Common myeloid progenitor, CD34-positive (primary cell): ENCODE results near the gene BCORL1.
A peak's percentile ranks its signal among the peaks of the same experiment; 100 is the strongest.

ENCODE experiments used
- CTCF ChIA-PET: fragments of 350-600 bp; sonication (Branson Sonifier 250); formaldehyde crosslinking; loops from one replicate; lab custom pipeline; 2021; ENCODE audit warnings: antibody characterized with exemption; lab: Charles Lee
- POLR2A ChIA-PET: fragments of 350-600 bp; sonication (Branson Sonifier 250); formaldehyde crosslinking; loops from one replicate; lab custom pipeline; 2021; ENCODE audit warnings: antibody characterized with exemption; lab: Charles Lee
- DNase-seq, 3 donors: peaks; one replicate each; pipeline versions ENCODE4 v3.0.0 to v3.0.0-alpha.2; 2013
- H3K27ac ChIP-seq, 2 experiments: 1 replicate in 1 of 2; 2 replicates in 1 of 2; pipeline ENCODE4 v1.7.0; 2013; ENCODE audit warnings: inconsistent platforms in 2 of 2, low read length in 2 of 2, mild to moderate bottlenecking in 2 of 2, low read depth in 1 of 2, moderate library complexity in 1 of 2; ENCODE audit not compliant: severe bottlenecking in 2 of 2, insufficient read depth in 1 of 2, poor library complexity in 1 of 2
- H3K27me3 ChIP-seq, 5 experiments: replicated peaks in 2 of 5; 1 replicate in 3 of 5; 2 replicates in 2 of 5; pipeline versions ENCODE4 v1.6.1 to v1.7.0; 2013; ENCODE audit warnings: low read length in 4 of 5, mild to moderate bottlenecking in 2 of 5, moderate library complexity in 2 of 5, inconsistent platforms in 1 of 5; ENCODE audit not compliant: insufficient read depth in 5 of 5, control insufficient read depth in 4 of 5
- H3K36me3 ChIP-seq, 4 experiments: 1 replicate in 2 of 4; 2 replicates in 2 of 4; pipeline versions ENCODE4 v1.6.1 to v1.7.0; 2013; ENCODE audit warnings: low read length in 3 of 4, control low read depth in 1 of 4, mild to moderate bottlenecking in 1 of 4; ENCODE audit not compliant: control insufficient read depth in 4 of 4, insufficient read depth in 4 of 4
- H3K4me1 ChIP-seq, 4 experiments: 1 replicate in 3 of 4; 2 replicates in 1 of 4; pipeline versions ENCODE4 v1.6.1 to v1.7.1; 2013; ENCODE audit warnings: low read length in 3 of 4, mild to moderate bottlenecking in 3 of 4, control low read depth in 1 of 4, inconsistent platforms in 1 of 4, moderate library complexity in 1 of 4; ENCODE audit not compliant: control insufficient read depth in 4 of 4, insufficient read depth in 4 of 4; ENCODE audit errors: control extremely low read depth in 1 of 4
- H3K4me3 ChIP-seq, 7 experiments: 1 replicate in 4 of 7; 2 replicates in 3 of 7; pipeline versions ENCODE4 v1.5.1 to v1.7.0; 2013; ENCODE audit warnings: mild to moderate bottlenecking in 7 of 7, low read length in 6 of 7, moderate library complexity in 6 of 7, inconsistent platforms in 2 of 7, low read depth in 2 of 7, control low read depth in 1 of 7; ENCODE audit not compliant: insufficient read depth in 4 of 7, control insufficient read depth in 1 of 7; ENCODE audit errors: extremely low read depth in 1 of 7
- H3K9me3 ChIP-seq, 5 experiments: 1 replicate in 4 of 5; 2 replicates in 1 of 5; pipeline versions ENCODE4 v1.6.1 to v1.7.1; 2013; ENCODE audit warnings: low read length in 4 of 5, mild to moderate bottlenecking in 2 of 5, inconsistent platforms in 1 of 5, low read depth in 1 of 5, moderate library complexity in 1 of 5; ENCODE audit not compliant: control insufficient read depth in 4 of 5, insufficient read depth in 2 of 5; ENCODE audit errors: control extremely low read depth in 1 of 5
- WGBS: methylation state at CpG from one replicate; pipeline ENCODE4 v1.1.5; 2013; ENCODE audit not compliant: insufficient coverage; 5-methylcytosine and 5-hydroxymethylcytosine counted together

BCORL1 gene

DNA sequence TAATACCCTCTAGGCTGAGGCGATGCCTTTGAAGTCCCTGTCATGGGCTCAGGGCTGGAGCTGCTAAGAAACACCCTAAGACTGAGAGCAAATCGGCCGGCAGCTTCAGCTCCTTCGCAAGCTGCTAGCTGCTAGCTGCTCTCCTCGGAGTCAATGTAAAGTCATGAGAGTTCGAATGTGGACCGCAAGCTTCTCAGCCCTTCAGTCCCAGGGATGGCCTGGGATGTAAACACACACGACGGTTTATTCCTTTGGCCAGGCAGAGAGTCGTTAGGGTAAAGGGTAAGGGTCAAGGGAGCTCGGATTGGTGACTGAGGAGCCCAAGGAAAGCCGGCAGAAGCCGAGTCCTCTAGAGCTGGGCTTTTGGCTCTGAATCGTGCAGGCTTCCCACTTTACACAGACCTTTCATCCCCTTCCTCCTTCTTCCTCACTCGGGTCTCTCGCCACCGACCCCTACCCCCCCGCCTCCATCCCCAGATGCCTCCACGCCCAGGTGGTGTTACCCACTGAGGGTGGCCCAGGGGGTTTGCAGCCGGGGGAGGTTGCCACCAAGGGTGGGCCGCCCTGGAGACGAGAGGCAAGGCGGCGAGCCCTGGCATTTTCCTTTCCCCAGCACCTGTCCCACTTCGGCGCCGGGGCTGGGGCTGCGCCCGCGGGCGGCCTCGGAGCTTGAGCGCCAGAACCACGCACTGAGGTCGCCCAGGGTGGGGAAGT, 3.1 kb upstream of the BCORL1 start:
- H3K4me3 ChIP-seq = peak overlapping the region in 2 of 7 experiments; percentile 8 to 55
- ChIA-PET POLR2A (interaction anchor here (1.4 kb wide), 1 partner anchor 18 kb away, joined by 7 read pairs; no protein-coding TSS in a partner anchor), CTCF (interaction anchor here (0.7 to 4.0 kb wide), 3 partner anchors 18 to 207 kb away, joined by 3 to 20 read pairs (median 3); no protein-coding TSS in a partner anchor)
- 57% methylated on average over 14 of the region's 35 CpGs for WGBS
- no peaks in the 10 kb centered on the region for H3K9me3 ChIP-seq
- H3K36me3 ChIP-seq = no peaks in the 10 kb centered on the region
- no peaks in the 10 kb centered on the region for H3K27me3 ChIP-seq
- DNase-seq = peak in 1 of 3 donors; percentile 31
- H3K27ac ChIP-seq = no peak overlapping the region
- peaks cover 0 to 26% (median 19%) of the 10 kb centered on the region in 4 experiments for H3K4me1 ChIP-seq

GRCh38 chrX:129980001-129980401, 2.4 kb upstream of the BCORL1 start:
- POLR2A ChIA-PET = interaction anchor here (1.4 kb wide), 1 partner anchor 18 kb away, joined by 7 read pairs; no protein-coding TSS in a partner anchor
- Histone ChIP-seq H3K27me3 (no peaks in the 10 kb centered on the region), H3K36me3 (no peaks in the 10 kb centered on the region), H3K4me1 (peaks cover 3 to 32% (median 22%) of the 10 kb centered on the region in 4 experiments), H3K9me3 (no peaks in the 10 kb centered on the region), H3K27ac (no peak overlapping the region), H3K4me3 (peak overlapping the region in 3 of 7 experiments; percentile 58 to 65 (median 64))
- CTCF ChIA-PET = interaction anchor here (4.0 kb wide), 1 partner anchor 19 kb away, joined by 20 read pairs; no protein-coding TSS in a partner anchor
- peak; percentile 33 to 54 (median 43) for DNase-seq
- WGBS = 43% methylated on average over 12 of the region's 32 CpGs

DNA sequence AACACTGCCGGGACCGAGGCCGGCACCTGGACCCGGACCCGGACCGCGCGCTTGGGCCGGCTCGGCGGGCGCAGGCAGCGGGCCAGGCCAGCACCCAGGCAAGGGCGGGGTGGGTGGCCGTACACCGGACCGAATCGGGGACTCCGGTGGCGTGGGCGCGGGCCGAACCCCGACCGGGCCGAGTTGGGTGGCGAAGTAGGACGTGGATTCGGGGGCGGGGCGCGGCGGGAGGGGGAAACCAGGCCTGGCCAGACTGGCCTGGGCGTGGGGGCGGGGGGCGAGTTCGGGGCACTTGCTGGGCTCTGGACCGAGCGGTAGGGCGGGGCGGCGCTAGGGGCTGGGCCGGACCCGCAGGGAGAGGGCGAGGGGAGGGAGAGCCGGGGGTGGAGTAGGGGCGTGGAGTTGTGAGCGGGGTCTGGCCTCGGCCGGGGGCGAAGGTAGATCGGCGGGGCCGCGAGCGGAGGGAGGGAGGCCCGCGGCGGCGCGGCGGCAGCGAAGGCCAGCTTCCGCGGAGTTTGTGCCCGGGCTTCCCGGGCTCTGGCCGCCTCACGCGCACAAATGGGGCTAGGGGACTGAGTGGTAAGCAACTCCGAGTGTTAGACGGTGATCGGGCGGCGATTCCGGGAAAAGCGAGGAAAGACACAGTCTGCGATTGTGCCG, 1.8 kb upstream of the BCORL1 start:
- peaks cover 3 to 36% (median 23%) of the 10 kb centered on the region in 4 experiments for H3K4me1 ChIP-seq
- ChIA-PET POLR2A (interaction anchor here (0.5 kb wide), 1 partner anchor 28 kb away, joined by 4 read pairs; no protein-coding TSS in a partner anchor), CTCF (no interaction called here)
- H3K27me3 ChIP-seq = no peaks in the 10 kb centered on the region
- no peaks in the 10 kb centered on the region for H3K9me3 ChIP-seq
- H3K36me3 ChIP-seq = no peaks in the 10 kb centered on the region
- no peak overlapping the region for H3K27ac ChIP-seq
- peak in 1 of 3 donors; percentile 36 for DNase-seq
- peak overlapping the region in 6 of 7 experiments; percentile 39 to 70 (median 64) for H3K4me3 ChIP-seq
- WGBS = 39% methylated on average over 41 of the region's 79 CpGs

- Histone ChIP-seq H3K4me3 (peak overlapping the region in 6 of 7 experiments; percentile 39 to 70 (median 64)), H3K4me1 (peaks cover 3 to 36% (median 23%) of the 10 kb centered on the region in 4 experiments), H3K27me3 (no peaks in the 10 kb centered on the region), H3K9me3 (no peaks in the 10 kb centered on the region), H3K27ac (no peak overlapping the region), H3K36me3 (no peaks in the 10 kb centered on the region)
- ChIA-PET CTCF (no interaction called here), POLR2A (interaction anchor here (0.5 kb wide), 1 partner anchor 28 kb away, joined by 4 read pairs; no protein-coding TSS in a partner anchor)
- DNase-seq = peak in 1 of 3 donors; percentile 8
- 33% methylated on average over 3 of the region's 17 CpGs for WGBS
Observed at GRCh38 chrX:129981200-129981553, 1.3 kb upstream of the BCORL1 start.

- peak overlapping the region in 6 of 7 experiments; percentile 7 to 70 (median 64) for H3K4me3 ChIP-seq
- POLR2A ChIA-PET = no interaction called here
- WGBS = 34% methylated on average over 10 of the region's 29 CpGs
- no peaks in the 10 kb centered on the region for H3K36me3 ChIP-seq
- H3K27ac ChIP-seq = peak overlapping the region in 1 of 2 experiments; percentile 25
- no peaks in the 10 kb centered on the region for H3K9me3 ChIP-seq
- H3K27me3 ChIP-seq = no peaks in the 10 kb centered on the region
- H3K4me1 ChIP-seq = peaks cover 3 to 36% (median 21%) of the 10 kb centered on the region in 4 experiments
- CTCF ChIA-PET = no interaction called here
- DNase-seq = no peak
Observed at GRCh38 chrX:129981752-129982299, 609 bp upstream of the BCORL1 start.

- no peaks in the 10 kb centered on the region for H3K27me3 ChIP-seq
- H3K36me3 ChIP-seq = no peaks in the 10 kb centered on the region
- ChIA-PET CTCF (no interaction called here), POLR2A (interaction anchor here (1.0 kb wide), 1 partner anchor 52 kb away, joined by 4 read pairs; no protein-coding TSS in a partner anchor)
- peak overlapping the region in 1 of 7 experiments; percentile 14 for H3K4me3 ChIP-seq
- H3K4me1 ChIP-seq = peaks cover 3 to 27% (median 12%) of the 10 kb centered on the region in 4 experiments
- WGBS = 36% methylated on average over 27 of the region's 48 CpGs
- H3K9me3 ChIP-seq = no peaks in the 10 kb centered on the region
- DNase-seq = no peak
- no peak overlapping the region for H3K27ac ChIP-seq
Observed at GRCh38 chrX:129983575-129984110, 1.2 kb downstream of the BCORL1 start.
